H9 (cell line): Measurements from ENCODE around the gene LIMA1. TPM values are rescaled to one million over a fixed set of nuclear protein-coding genes. Genes with fewer than 3 reads are reported as not detected.

Experiments
- DNase-seq: peaks from one replicate; pipeline ENCODE4 v3.0.0-alpha.2; 2017
- H2AFZ ChIP-seq: one replicate; pipeline ENCODE4 v1.6.1; 2013; ENCODE audit warnings: mild to moderate bottlenecking, low read length, control low read depth, moderate library complexity
- H2AK5ac ChIP-seq: 2 replicates; pipeline ENCODE4 v1.6.1; 2013; ENCODE audit warnings: low read length, control low read depth, mixed read lengths; ENCODE audit not compliant: insufficient read length
- H2BK120ac ChIP-seq: one replicate; pipeline ENCODE4 v1.6.1; 2013; ENCODE audit warnings: low read depth, mild to moderate bottlenecking, low read length, control low read depth, inconsistent platforms; ENCODE audit not compliant: poor library complexity, severe bottlenecking
- H2BK12ac ChIP-seq: 2 replicates; pipeline ENCODE4 v1.6.1; 2013; ENCODE audit warnings: low read length, control low read depth, mixed read lengths, low read depth; ENCODE audit not compliant: insufficient read length
- H2BK15ac ChIP-seq: 2 replicates; pipeline ENCODE4 v1.6.1; 2013; ENCODE audit warnings: low read depth, low read length, control low read depth
- H2BK20ac ChIP-seq: one replicate; pipeline ENCODE4 v1.6.1; 2013; ENCODE audit warnings: low read depth, mild to moderate bottlenecking, low read length, control low read depth, inconsistent platforms; ENCODE audit not compliant: poor library complexity, severe bottlenecking
- H2BK5ac ChIP-seq: 2 replicates; pipeline ENCODE4 v1.6.1; 2013; ENCODE audit warnings: low read length, control low read depth, mixed read lengths; ENCODE audit not compliant: insufficient read length
- H3K14ac ChIP-seq: 2 replicates; pipeline ENCODE4 v1.6.1; 2013; ENCODE audit warnings: low read length, control low read depth; ENCODE audit not compliant: insufficient read depth
- H3K18ac ChIP-seq: 2 replicates; pipeline ENCODE4 v1.6.1; 2013; ENCODE audit warnings: low read depth, mild to moderate bottlenecking, mixed read lengths, low read length, control low read depth; ENCODE audit not compliant: insufficient read length
- H3K23ac ChIP-seq: 2 replicates; pipeline ENCODE4 v1.6.1; 2013; ENCODE audit warnings: low read length, control low read depth, mixed read lengths, low read depth; ENCODE audit not compliant: insufficient read length
- H3K23me2 ChIP-seq: 2 replicates; pipeline ENCODE4 v1.6.1; 2013; ENCODE audit warnings: low read depth, mild to moderate bottlenecking, mixed read lengths, low read length, control low read depth; ENCODE audit not compliant: insufficient read length, poor library complexity, severe bottlenecking
- H3K27ac ChIP-seq: 2 replicates; pipeline ENCODE4 v1.5.1; 2013; ENCODE audit warnings: low read length, control low read depth, mixed read lengths, low read depth; ENCODE audit not compliant: insufficient read length
- H3K27me3 ChIP-seq: 2 replicates; pipeline ENCODE4 v1.6.1; 2013; ENCODE audit warnings: low read length, control low read depth, inconsistent platforms; ENCODE audit not compliant: insufficient read depth
- H3K4ac ChIP-seq: 2 replicates; pipeline ENCODE4 v1.6.1; 2013; ENCODE audit warnings: low read depth, mild to moderate bottlenecking, control low read depth, inconsistent platforms, low read length, moderate library complexity
- H3K4me1 ChIP-seq: 2 replicates; pipeline ENCODE4 v1.6.1; 2013; ENCODE audit warnings: low read length, control low read depth, inconsistent platforms; ENCODE audit not compliant: insufficient read depth
- H3K4me2 ChIP-seq: 2 replicates; pipeline ENCODE4 v1.6.1; 2013; ENCODE audit warnings: low read length, control low read depth, mixed read lengths; ENCODE audit not compliant: insufficient read length, insufficient read depth
- H3K56ac ChIP-seq: 2 replicates; pipeline ENCODE4 v1.6.1; 2013; ENCODE audit warnings: low read depth, mild to moderate bottlenecking, mixed read lengths, low read length, control low read depth; ENCODE audit not compliant: insufficient read length
- H3K79me1 ChIP-seq: 2 replicates; pipeline ENCODE4 v1.6.1; 2013; ENCODE audit warnings: low read depth, mild to moderate bottlenecking, moderate library complexity, low read length, control low read depth, inconsistent platforms; ENCODE audit not compliant: insufficient read depth, poor library complexity, severe bottlenecking
- H3K79me2 ChIP-seq: 2 replicates; pipeline ENCODE4 v1.6.1; 2013; ENCODE audit warnings: low read length, control low read depth, inconsistent platforms; ENCODE audit not compliant: insufficient read depth
- H3K9ac ChIP-seq: 2 replicates; pipeline ENCODE4 v1.6.1; 2013; ENCODE audit warnings: low read length, control low read depth, mixed read lengths; ENCODE audit not compliant: insufficient read length; ENCODE audit errors: extremely low read depth
- H3K9me3 ChIP-seq: one replicate; pipeline ENCODE4 v1.6.1; 2013; ENCODE audit warnings: low read depth, low read length, inconsistent platforms; ENCODE audit not compliant: control insufficient read depth
- H3T11ph ChIP-seq: one replicate; pipeline ENCODE4 v1.6.1; 2013; ENCODE audit warnings: mild to moderate bottlenecking, low read length, control low read depth, inconsistent platforms
- H4K20me1 ChIP-seq: one replicate; pipeline ENCODE4 v1.6.1; 2013; ENCODE audit not compliant: control insufficient read depth, insufficient read length, insufficient read depth
- H4K5ac ChIP-seq: 2 replicates; pipeline ENCODE4 v1.6.1; 2013; ENCODE audit warnings: low read depth, mild to moderate bottlenecking, mixed read lengths, low read length, control low read depth; ENCODE audit not compliant: insufficient read length
- H4K8ac ChIP-seq: replicated peaks from 2 replicates; pipeline ENCODE4 v1.6.1; 2013; ENCODE audit warnings: low read length, control low read depth, mixed read lengths, low read depth; ENCODE audit not compliant: insufficient read length
- H4K91ac ChIP-seq: 2 replicates; pipeline ENCODE4 v1.6.1; 2013; ENCODE audit warnings: low read depth, mild to moderate bottlenecking, moderate library complexity, mixed read lengths, low read length, control low read depth; ENCODE audit not compliant: insufficient read length
- H3K27ac Mint-ChIP-seq, 3 experiments: 2 replicates in 2 of 3; 3 replicates in 1 of 3; pipeline ENCODE4 v1.8.0; 2020 to 2021; ENCODE audit warnings: mixed read lengths in 3 of 3, mild to moderate bottlenecking in 1 of 3, moderate library complexity in 1 of 3
- H3K27me3 Mint-ChIP-seq: 2 replicates; pipeline ENCODE4 v1.8.0; 2021; ENCODE audit warnings: low read depth, mild to moderate bottlenecking, moderate library complexity, mixed read lengths
- H3K36me3 Mint-ChIP-seq, 3 experiments: 2 replicates in 2 of 3; 3 replicates in 1 of 3; pipeline ENCODE4 v1.8.0; 2020 to 2021; ENCODE audit warnings: low read depth in 3 of 3, mixed read lengths in 3 of 3; ENCODE audit not compliant: insufficient read depth in 1 of 3
- H3K4me1 Mint-ChIP-seq, 2 experiments: 2 replicates each; pipeline ENCODE4 v1.8.0; 2020; ENCODE audit warnings: mixed read lengths in 2 of 2
- H3K4me3 Mint-ChIP-seq, 2 experiments: 2 replicates in 1 of 2; 3 replicates in 1 of 2; pipeline ENCODE4 v1.8.0; 2020 to 2021; ENCODE audit warnings: mild to moderate bottlenecking in 2 of 2, mixed read lengths in 2 of 2, moderate library complexity in 1 of 2
- H3K9me3 Mint-ChIP-seq, 2 experiments: 2 replicates in 1 of 2; 3 replicates in 1 of 2; pipeline ENCODE4 v1.8.0; 2020; ENCODE audit warnings: mild to moderate bottlenecking in 2 of 2, mixed read lengths in 2 of 2, moderate library complexity in 1 of 2
- CTCF ChIP-seq: fragments of 200-600 bp; sonication (generic); conservative IDR thresholded peaks from 3 replicates; pipeline ENCODE4 v1.8.0; 2021; ENCODE audit warnings: antibody characterized with exemption, mild to moderate bottlenecking
- whole genome bisulfite sequencing: extraction: QIAGEN DNeasy Blood & Tissue Kit; methylation state at CpG from one replicate; pipeline ENCODE4 v1.1.7; 2013; ENCODE audit warnings: missing lambda C conversion rate, low lambda C conversion rate, mixed read lengths; ENCODE audit not compliant: insufficient read length; ENCODE audit errors: extremely low coverage; 5-methylcytosine and 5-hydroxymethylcytosine counted together
- total RNA-seq: library from RNA; stranded (reverse); gene quantifications from 2 replicates; pipeline ENCODE4 v1.2.1, GENCODE V29; 2021

LIMA1 gene
- total RNA-seq, 1 experiment from 2014 or later = 40.8 TPM

GRCh38 chr12:50195832-50196231 lies 87.5 kb downstream of the LIMA1 start:
- no peak overlapping the region for H2AK5ac ChIP-seq
- no peaks in the 10 kb centered on the region for H3K4me1 Mint-ChIP-seq

More at GRCh38 chr12:50195832-50196231, 87.5 kb downstream of the LIMA1 start:
- H3K27ac Mint-ChIP-seq = no peak overlapping the region
- no peaks in the 10 kb centered on the region for H3K27me3 Mint-ChIP-seq
- no CpG with 5 or more reads among the region's 4 CpGs for WGBS
- Histone ChIP-seq H3K23ac (no peak overlapping the region), H2AFZ (no peak overlapping the region), H3K4me2 (no peak overlapping the region), H4K8ac (no peak overlapping the region), H3K9me3 (no peaks in the 10 kb centered on the region), H3K27ac (no peak overlapping the region), H3K56ac (no peak overlapping the region), H3K9ac (no peak overlapping the region), H3K18ac (no peak overlapping the region), H4K20me1 (no peaks in the 10 kb centered on the region), H3K14ac (no peak overlapping the region), H2BK5ac (no peak overlapping the region), H3K79me2 (no peaks in the 10 kb centered on the region), H4K91ac (no peak overlapping the region), H2BK20ac (no peak overlapping the region), H3K4ac (no peak overlapping the region), H3K23me2 (no peaks in the 10 kb centered on the region), H2BK15ac (no peak overlapping the region), H4K5ac (no peak overlapping the region), H3K79me1 (no peaks in the 10 kb centered on the region), H3K27me3 (no peaks in the 10 kb centered on the region), H3T11ph (no peak overlapping the region), H2BK12ac (no peak overlapping the region), H3K4me1 (no peaks in the 10 kb centered on the region), H2BK120ac (no peak overlapping the region)
- no peak for DNase-seq
- H3K36me3 Mint-ChIP-seq = peaks cover 18 to 62% (median 22%) of the 10 kb centered on the region in 3 experiments; a peak in 6 of 7 replicates
- no peak for TF ChIP-seq CTCF
- no peaks in the 10 kb centered on the region for H3K9me3 Mint-ChIP-seq
- H3K4me3 Mint-ChIP-seq = no peak overlapping the region
